ENCODE results near the gene ATL2.

DNA sequence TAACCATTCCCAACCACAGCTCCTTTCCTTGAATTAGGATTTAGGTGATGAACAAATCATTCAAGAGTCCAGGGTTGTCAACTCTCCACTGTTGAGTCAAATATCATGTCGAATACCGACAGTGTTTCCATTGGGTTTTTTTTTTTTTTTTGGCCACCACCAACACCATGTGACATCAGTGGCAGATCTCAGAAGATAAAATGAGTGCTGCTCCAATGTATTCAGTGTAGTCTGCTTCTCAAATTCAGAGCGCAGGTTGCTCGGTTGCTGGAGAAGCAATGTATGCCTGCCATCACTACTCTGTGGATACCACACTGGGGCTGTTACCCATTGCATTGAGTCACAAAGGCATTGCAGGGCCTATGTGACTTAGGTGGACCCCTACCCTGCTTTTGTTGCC lies 10.8 kb upstream of the ATL2 start:
- TF ChIP-seq, protein P1, sequence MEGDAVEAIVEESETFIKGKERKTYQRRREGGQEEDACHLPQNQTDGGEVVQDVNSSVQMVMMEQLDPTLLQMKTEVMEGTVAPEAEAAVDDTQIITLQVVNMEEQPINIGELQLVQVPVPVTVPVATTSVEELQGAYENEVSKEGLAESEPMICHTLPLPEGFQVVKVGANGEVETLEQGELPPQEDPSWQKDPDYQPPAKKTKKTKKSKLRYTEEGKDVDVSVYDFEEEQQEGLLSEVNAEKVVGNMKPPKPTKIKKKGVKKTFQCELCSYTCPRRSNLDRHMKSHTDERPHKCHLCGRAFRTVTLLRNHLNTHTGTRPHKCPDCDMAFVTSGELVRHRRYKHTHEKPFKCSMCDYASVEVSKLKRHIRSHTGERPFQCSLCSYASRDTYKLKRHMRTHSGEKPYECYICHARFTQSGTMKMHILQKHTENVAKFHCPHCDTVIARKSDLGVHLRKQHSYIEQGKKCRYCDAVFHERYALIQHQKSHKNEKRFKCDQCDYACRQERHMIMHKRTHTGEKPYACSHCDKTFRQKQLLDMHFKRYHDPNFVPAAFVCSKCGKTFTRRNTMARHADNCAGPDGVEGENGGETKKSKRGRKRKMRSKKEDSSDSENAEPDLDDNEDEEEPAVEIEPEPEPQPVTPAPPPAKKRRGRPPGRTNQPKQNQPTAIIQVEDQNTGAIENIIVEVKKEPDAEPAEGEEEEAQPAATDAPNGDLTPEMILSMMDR (IDR thresholded peaks at IDR 0.05) = no peak
- no peak for TF ChIP-seq ZFX (IDR thresholded peaks at IDR 0.05; ENCODE audit: borderline replicate concordance)
